Subcutaneous adipose tissue (tissue), 4 donors: ENCODE data around the gene KIF5A. TPM values are rescaled to one million over a fixed set of nuclear protein-coding genes. Genes with fewer than 3 reads are reported as not detected.

Experiments used
- CTCF ChIP-seq: fragments of 450-650 bp; IDR thresholded peaks from one replicate; pipeline ENCODE4 v1.5.1; 2016; ENCODE audit warnings: low read depth, mild to moderate bottlenecking, control low read depth, antibody characterized with exemption, moderate library complexity
- total RNA-seq, 4 donors: library from RNA; depleted of rRNA; stranded (reverse); fragments of >200 nt; gene quantifications; one replicate each; pipeline ENCODE4 v1.1.0, GENCODE V29; 2016

The KIF5A gene
- total RNA-seq, 4 donors from 2014 or later, result 0.17 to 0.38 TPM; not detected in 2

GRCh38 chr12:57539134-57539768, 10.6 kb upstream of the KIF5A start:
- TF ChIP-seq CTCF, result no peak

GRCh38 chr12:57541001-57541400, 8.8 kb upstream of the KIF5A start:
- TF ChIP-seq CTCF, result no peak

DNA sequence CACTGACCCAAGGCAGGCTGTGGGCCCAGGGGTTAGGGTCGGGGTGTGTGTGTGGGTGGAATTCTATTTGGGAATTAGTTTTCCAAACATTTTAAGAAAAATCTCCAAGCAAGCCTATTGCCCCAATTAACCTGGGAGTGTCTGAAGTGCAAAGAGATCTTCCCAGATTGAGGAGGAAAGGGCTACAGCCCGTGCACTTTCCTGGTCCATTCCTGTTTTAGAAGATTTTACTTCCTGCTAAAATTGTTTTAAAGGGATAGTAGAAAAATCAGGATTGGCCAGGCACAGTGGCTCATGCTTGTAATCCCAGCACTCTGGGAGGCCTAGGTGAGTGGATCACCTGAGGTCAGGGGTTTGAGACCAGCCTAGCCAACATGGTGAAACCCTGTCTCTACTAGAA, 8.1 kb upstream of the KIF5A start:
- TF ChIP-seq CTCF, result no peak

GRCh38 chr12:57543581-57543980, 6.3 kb upstream of the KIF5A start:
- TF ChIP-seq CTCF, result no peak

- no peak for TF ChIP-seq CTCF
Measured at GRCh38 chr12:57545809-57546437, 3.9 kb upstream of the KIF5A start.

GRCh38 chr12:57546438-57547287, 3.2 kb upstream of the KIF5A start, which contains the start of gene DCTN2:
DCTN2 (minus strand) TSS chr12:57547192; CDS start chr12:57547063, 129 bp downstream.
- no peak for TF ChIP-seq CTCF
